A172 (cell line): Measurements from ENCODE around the gene CCR8. TPM values are rescaled to one million over a fixed set of nuclear protein-coding genes. Genes with fewer than 3 reads are reported as not detected.

ENCODE experiments used
- DNase-seq: peaks from one replicate; pipeline ENCODE4 v3.0.0-alpha.2; 2015; ENCODE audit warnings: low spot score
- total RNA-seq: library from RNA; depleted of rRNA; stranded (reverse); fragments of >200 nt; shearing (Covaris generic); gene quantifications from 2 replicates; pipeline ENCODE4 v1.2.3, GENCODE V29; 2014; rRNA removed

Gene CCR8, protein sequence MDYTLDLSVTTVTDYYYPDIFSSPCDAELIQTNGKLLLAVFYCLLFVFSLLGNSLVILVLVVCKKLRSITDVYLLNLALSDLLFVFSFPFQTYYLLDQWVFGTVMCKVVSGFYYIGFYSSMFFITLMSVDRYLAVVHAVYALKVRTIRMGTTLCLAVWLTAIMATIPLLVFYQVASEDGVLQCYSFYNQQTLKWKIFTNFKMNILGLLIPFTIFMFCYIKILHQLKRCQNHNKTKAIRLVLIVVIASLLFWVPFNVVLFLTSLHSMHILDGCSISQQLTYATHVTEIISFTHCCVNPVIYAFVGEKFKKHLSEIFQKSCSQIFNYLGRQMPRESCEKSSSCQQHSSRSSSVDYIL
- not detected in 2 replicates for total RNA-seq

DNA sequence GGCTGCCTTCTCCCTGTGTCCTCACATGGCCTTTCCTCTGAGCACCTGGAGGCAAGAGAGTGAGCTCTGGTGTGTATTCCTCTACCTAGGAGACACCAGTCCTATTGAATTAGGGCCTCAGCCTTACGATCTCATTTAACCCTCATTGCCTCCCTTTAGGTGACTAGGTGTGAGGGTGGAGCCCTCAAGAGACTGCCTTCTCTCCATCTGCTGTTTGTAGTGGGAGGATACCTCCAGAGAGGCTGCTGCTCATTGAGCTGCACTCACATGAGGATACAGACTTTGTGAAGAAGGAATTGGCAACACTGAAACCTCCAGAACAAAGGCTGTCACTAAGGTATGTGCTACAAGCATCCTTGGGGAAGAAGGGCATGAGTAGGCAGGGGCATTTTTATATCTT is at the start of gene CCR8:
Gene CCR8 (plus strand): TSS at position 217 of the 400 bp plus-strand sequence. CDS start 2,623 bp downstream, outside the sequence.
- no peak for DNase-seq

DNA sequence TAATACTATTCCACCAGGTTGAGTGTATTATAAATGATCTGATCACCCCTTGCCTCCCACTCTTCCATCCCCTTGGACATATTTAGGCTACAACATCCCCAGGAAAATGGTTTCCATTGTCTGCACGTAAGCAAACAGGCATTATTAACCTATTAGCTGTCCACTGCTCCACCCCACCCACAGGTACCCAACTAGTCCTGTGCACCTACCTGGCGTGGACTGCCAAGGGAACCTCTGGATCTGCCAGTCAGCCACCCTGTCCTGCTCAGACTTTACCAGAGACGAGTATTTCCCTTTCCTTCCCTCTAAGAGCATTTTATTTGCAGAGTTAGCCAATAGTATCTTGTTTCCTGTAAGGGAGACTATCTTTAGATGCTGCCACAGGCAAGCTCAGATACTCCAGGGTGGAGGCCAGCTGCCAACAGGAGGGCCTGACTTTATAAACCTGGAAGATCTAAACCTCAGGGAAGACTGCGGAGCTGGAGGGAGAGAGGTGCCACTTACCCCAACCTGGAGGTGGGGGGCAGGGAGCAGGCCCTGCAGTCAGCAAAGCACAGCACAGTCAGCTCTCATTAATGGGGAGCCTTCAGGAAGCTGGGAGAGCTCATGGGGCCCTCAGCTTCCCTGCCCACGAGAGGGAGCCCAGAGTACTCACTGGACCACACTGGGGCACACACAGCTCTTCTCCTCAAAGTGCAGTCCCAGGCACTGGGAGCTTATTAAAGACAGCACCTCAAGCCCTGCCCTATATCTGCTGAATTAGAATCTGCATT is 49.6 kb upstream of the CCR8 start, which contains the start of gene CX3CR1:
Gene CX3CR1 (minus strand): TSS at position 292 of the 773 bp plus-strand sequence. CDS start 13,527 bp downstream, outside the sequence.
- no peak for DNase-seq

DNA sequence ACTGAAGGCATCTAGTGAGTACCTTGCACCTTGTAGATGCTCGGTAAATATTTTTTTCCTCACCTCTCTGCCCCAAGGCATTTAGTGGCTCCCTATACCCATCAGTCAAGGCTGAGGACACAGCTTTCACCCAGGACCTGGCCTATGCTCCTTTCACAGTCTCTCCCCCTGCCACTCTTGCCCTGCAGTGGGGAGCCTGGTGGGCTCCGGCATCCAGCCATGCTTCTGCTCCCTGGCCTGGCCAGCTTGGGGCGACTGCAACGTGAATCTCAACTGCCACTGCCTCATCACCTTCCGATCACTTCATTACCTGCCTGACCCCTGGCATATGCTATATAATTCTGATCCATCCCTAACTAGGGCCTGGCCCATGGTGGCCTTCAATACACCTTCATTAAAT is 48.9 kb upstream of the CCR8 start:
- no peak for DNase-seq

DNA sequence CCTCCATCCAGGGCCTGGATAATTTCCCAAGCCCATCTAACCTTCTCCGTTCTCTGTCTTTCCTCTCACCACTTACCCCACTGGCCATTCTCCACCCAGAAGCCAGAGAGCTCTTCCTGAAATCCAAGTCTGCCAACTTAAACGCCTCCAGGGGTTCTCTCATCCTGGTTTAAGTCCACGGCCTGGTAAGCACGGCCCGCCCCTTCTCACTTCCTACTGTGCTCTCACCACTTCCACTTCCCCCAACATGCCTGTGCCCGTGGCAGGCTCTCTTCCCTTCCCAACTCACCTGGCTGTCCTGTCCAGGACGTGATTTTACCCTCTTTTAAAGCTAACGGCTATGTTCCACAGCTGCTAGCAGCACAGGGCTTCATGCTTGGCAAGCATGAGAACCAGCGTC is 48.0 kb upstream of the CCR8 start:
- DNase-seq = no peak

DNA sequence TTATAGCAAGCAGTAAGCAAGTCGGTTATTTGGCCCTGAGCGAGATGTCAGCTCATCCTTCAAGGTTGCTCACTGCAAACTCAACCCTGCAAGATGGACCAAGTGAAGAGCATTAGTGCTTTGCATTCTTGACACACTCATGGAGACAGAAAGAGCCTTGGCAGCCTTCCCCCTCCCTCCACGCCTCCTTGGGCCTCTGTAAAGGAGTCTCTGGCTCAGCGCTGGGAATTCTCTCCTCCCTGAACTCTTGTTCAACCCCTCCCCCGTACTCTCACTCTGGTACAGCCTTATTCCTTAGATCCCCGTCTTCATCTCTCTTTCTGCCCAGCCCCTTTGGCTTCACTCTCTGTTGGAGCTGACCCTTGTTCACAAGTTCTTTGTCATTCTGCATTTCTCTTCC is 47.5 kb upstream of the CCR8 start:
- no peak for DNase-seq

DNA sequence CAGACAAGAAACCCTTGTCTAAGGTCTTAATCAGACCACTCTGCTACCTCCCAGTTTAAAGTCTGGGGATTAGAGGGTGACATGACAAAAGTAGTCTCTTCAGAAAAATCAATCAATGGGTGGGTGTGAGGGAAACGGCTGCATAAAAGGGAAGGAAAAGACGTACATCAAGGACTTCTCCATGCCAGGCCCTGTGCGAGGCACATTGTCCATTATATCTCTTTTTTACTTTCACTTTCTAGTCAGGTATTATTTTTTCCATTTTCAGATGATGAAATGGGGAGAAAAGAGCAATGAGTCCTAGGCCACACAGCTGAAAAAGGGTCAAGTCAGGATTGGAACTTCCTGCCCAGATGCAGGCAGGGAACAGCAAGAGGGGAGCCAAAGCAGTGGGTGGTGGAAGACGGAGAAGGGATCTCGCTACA is 45.0 kb upstream of the CCR8 start:
- DNase-seq = no peak

DNA sequence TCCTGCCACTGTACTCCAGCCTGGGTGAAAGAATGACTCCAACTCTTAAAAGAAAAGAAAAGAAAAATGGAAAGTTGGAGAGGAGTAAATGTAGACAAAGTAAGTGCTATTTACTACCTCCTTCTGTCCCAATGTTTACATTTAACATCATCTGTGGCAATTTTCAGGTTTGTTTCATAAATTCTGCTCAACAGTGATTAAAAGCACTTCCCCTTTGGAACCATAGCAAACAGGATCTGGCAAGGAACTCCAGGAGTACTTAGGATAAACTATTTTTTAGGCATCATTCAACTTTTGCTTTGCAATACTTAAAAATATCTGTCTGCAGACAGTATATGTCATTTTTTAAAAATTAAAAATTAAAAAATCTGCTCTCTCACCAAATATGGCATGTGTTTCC is 44.2 kb upstream of the CCR8 start:
- no peak for DNase-seq

DNA sequence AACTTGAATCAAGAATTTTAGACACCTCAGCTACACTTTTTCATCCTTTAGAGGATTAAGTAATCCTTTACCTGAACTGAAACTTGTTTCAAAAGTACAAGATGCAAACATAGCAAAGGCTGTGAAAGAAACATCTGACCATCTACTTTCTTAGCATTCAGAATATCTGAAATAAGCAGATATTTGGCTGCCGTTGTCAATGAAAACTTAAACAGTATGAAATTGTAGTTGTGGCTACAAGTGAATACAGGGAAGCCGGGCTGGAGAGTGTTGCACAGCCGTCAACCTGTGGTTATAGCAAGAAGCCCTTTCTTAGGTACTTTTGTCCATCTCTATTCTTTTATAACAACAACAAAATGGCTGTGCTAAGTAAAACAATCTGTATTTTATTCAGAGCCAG is 42.7 kb upstream of the CCR8 start:
- DNase-seq = no peak

DNA sequence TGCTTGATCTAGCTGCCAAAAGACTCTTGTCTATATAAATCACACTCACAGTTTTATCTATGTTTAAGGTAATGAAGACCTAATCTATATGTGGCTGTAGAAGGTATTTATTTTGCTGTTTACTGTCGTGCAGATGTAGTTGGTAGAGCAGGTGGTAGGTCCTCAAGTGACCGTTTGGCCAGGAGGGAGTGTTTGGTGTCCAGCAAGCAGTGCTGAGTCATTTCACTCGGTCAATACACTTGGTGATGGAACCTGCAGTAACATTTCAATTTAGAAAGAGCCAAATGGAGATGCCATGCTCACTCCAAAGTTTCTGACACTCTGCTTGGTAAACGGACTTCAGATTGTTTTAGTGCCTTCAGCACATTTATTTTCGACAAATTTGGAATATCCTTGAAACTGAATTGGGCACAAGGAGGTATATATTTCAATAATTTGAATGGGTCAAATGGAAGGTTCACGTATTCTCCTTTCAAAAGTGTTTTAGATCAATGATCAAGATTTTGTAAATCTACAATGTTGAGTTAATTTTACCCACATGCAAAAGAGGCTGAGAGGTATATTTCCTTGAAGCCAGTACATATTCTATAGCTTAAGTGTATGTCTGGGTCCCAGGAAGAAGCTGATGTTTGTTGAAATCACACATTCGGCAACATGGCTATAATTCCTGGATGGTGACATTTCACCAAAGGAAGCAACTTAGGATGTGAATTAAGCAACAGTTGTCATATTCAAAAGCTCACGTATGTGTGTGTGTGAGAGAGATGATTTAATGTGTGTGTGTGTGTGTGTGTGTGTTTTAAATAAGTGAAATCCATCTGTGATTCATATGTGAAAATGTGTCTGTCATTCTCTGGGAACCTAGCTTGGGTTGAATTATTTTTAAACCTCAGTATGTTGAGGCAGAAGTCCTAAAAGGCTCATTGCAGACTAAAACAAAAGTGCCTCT is 42.0 kb upstream of the CCR8 start:
- no peak for DNase-seq

DNA sequence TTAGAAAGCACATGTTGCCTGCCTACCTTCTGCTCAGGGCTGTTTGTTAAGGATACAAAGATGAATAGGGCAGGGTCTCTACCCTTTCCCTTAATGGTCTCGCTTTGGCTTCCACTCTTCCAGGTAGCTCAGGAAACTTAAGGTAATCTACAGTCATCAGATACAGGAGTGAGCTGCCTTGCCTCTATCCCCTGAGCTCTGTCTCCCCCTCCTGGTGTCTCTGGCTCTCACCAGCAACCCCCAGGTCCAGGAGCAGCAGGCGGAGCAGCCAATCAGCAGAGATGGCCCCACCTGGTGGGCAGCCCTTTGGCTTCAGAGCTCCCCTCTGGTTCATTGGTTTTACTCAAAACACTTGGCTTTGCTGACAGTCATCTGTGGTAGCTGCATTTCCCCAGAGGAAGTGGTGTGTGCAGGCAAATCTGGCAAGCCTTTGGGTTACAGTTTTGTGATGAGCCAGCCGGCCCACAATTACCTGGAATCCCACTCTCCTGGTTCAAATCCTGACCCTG is 41.2 kb upstream of the CCR8 start:
- DNase-seq = peak; percentile 90

DNA sequence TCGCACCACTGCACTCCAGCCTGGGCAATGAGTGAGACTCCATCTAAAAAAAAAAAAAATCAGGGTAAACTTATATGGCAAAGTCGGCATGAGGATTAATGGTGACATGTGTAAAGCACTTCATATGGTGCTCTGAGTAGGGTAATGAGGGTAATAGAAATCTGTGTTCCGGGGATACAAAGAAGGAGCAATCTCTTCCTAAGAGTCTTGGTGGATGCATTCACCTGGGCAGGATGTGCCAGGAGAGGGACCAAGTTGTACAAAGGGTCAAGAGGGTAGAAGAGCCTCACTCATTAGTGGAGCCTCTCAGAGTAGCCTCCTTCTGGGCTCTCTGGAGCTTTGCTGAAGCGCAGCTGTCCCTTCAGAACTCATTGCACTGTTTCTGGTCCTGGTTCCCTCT is 40.4 kb upstream of the CCR8 start:
- no peak for DNase-seq

DNA sequence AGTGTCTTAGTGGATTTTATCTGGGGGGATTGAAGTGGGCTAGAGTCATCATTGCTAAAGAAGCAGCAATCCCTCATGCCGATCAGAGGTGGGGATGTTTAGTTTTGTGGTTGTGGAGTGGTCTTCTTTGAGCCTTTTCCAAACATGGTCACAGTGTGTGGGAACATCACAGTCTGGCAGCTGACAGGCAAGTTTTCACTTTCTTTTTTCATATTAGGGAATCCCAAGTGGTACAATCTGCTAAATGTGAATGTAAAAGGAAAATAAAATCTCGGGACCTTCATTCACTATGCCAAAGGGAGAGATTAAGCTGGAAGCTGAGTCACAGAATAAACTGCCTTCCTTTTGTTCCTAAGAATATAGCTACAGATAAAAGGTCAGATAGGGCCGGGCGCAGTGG is 39.3 kb upstream of the CCR8 start:
- peak; percentile 15 for DNase-seq

DNA sequence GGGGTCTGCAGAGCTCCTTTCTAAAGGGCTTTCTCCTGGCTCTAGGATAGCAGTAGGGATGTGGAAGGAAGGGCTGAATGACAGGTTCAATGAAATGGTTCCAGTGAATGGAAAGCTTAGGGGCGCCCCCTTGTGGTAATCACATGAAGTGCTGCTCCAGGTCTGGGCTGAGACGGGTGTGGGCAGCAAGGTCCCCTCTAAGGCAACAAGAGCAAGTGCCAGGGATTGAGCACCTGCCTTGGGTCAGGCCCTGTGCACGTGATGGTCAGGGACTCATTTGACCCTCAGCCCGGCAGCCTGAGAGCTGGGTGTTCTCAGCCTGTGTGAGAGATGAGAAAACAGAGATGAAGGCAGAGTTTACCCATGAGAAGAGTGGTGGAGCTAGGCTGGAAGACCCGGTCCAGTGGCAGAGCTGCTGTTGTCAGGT is 37.6 kb upstream of the CCR8 start:
- peak; percentile 56 for DNase-seq

DNA sequence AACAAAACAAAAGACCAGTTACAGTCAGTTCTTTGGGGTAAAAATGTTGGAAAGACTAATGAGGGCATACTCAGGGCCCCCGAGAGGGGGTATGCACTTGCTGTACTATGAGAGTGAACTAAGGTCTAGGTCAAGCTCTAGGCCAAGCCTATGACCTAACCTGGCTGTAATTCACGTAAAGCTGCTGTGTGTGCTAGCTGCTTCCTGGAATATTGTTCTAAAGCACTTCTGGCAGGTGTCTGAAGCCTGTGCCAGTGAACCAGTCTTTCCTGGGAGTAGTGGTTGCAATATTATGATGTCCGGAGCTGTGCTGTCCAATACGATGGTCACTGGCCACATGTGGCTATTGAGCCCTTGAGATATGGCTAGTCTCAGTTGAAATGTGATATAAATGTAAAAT is 36.5 kb upstream of the CCR8 start:
- no peak for DNase-seq

DNA sequence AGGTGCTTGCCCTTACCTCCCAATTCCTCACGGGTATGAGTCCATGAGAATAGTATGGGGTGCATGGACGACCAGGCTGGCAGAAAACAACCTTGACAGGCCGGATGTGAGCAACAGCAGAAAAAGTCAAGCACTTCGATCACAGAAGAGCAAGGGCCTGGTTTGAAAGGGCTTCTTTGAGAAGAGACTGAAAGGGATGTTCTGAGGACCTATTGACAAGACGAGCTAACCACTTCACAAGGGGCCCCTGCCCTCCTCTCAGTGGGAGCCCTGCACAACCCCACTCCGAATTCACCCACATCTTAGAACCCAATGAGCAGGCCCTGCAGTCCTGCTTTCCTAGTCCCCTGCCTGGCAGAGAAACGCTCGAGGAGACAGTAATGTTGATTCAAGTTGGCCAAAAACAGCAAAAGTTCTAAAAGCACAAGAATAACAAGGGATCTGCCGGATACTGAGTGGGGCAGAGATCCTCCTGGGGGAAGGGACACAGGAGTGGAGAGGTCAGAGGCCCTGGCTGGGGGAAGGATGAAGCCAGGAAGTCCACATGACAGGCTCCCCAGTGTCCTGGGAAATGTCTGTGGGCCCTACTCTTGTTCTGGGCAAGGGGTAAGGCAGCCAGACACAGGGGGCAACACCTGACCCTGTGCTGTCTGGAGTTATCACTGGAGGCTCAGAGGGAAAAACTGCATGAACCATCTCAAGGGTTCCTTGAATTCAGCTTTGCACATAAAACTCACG is 34.9 kb upstream of the CCR8 start:
- DNase-seq = no peak

DNA sequence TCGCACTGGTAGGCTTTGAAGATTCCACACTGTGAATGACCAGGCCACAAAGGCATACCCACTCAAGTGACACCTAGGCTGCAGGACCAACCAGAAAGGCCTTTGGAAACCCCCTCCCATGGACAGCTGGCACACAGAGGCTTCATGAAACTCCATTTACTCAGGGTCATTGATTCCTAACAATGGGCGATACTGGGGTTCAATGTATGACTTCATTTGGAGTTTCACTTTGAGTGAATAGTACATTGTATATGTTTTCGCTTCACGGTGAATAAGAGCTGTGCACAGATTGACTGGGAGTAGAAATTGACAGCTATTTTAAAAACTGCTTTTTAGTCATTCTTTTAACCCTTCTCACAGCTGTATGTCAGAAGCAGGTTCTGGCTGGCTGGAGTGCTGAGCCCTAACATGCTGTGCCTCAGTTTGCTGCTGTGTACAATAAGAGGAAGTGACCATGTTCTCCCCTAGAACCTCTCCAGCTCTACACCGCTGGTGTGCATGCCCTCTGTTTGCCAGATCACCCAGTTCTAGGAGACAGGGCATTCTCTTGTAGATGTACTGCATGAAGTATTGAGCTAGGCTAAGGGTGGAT is 34.2 kb upstream of the CCR8 start:
- no peak for DNase-seq

DNA sequence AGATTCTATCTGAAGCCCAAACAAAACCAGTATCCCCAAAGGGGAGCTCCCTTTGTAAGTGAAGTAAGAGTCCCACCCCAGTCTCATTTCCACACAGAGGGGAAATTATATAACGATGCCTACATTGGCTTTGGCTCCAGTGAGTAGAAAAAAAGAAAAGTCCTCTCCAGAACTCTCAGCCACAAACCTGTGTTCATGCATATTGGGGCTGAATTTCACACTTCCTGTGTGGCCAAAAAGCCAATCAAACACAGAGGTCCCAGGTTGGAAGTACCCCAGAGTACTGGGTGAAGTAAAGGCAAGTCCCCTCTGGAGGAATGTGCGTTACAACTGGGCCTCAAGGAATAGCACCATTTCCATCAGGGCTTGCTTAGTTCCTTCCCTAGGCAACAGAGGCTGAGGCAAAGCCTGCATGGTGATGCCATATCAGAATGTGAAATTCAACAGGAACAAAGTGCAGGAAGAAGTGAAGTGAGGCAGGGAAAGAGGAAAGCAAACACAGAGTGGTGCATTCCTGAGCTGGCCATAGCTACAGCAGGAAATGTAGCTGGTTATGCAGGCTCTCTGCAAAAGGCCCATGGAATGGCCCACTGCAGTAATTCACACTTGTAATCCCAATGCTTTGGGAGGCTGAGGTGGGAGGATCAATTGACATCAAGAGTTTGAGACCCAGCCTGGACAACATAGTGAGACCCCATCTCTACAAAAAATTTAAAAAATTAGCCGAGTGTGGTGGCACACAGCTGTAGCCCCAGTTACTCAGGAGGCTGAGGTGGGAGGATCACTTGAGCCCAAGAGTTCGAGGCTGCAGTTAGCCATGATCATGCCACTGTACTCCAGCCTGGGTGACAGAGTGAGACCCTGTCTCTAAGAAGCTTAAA is 33.1 kb upstream of the CCR8 start:
- DNase-seq = no peak

DNA sequence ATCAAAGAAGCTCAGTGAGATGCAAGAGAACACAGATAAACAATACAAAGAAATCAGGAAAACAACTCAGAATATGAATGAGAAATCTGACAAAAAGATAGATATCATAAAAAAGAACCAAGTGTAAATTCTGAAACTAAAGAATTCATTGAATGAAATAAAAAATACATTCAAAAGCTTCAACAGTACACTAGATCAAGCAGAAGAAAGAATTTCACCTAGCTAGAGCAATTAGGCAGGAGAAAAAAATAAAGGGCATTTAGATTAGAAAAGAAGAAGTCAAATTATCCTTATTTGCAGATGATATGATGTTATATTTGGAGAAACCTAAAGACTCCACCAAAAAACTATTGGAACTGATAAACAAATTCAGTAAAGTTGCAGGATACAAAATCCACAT is 30.2 kb upstream of the CCR8 start:
- DNase-seq = no peak

DNA sequence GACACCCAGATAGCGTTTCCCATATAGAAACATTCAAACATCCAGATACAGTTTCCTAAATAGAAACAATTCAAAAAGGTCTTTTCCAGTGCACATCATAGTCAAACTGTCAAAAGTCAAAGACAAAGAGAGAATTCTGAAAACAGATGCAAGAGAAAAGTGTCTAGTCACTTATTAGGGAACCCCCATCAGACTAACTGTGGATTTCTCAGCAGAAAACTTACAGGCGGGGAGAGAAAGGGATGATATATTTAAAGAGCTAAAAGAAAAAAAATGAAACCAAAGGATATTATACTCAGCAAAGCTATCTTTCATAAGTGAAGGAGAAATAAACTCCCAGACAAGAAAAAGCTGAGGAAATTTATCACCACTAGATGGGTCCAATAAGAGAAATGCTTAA is 27.3 kb upstream of the CCR8 start:
- DNase-seq = no peak

DNA sequence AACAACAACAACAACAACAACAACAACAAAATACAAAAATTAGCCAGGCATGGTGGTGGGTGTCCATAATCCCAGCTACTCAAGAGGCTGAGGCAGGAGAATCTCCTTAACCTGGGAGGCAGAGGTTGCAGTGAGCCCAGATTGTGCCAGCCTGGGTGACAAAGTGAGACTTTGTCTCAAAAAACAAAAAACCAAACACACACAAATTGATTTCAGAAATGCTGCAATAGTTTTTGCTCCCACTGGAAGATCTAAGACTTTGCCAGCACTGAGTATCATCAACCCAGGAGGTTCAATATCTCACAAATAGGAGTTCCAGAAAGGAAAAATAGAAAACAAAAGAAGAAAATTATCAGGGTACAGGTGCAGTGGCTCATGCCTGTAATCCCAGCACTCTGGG is 16.2 kb upstream of the CCR8 start:
- no peak for DNase-seq
